ENCODE data around the gene GP1BA. TPM values are rescaled to one million over a fixed set of nuclear protein-coding genes. Genes with fewer than 3 reads are reported as not detected.
A peak's percentile ranks its signal among the peaks of the same experiment; 100 is the strongest.

GP1BA gene
- total RNA-seq, 4 donors from 2014 or later: not detected

DNA sequence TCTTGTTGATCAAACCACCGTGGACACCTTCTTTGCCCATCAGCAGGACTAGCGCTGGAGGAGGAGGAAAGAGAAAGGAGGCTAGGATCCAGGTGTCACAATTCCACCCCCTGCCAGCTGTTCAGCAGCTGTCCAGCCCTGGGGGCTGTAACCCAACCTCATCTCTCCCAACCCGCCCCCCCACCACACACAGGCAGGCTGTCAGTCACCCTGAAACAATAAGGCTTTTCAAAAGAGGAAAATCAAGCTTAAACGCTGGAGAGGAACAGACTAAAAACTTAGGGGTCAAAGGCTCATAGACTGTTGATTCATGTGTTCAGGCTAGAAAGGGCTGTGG lies 13.8 kb downstream of the GP1BA start:
- no peaks in the 10 kb centered on the region for H3K36me3 ChIP-seq
- no peaks in the 10 kb centered on the region for H3K9me3 ChIP-seq
- H3K27ac ChIP-seq: peak overlapping the region; percentile 93 to 98
- no peaks in the 10 kb centered on the region for H3K27me3 ChIP-seq
- peak overlapping the region in 1 of 2 donors; percentile 82 for H3K4me3 ChIP-seq
- TF ChIP-seq, protein P1, sequence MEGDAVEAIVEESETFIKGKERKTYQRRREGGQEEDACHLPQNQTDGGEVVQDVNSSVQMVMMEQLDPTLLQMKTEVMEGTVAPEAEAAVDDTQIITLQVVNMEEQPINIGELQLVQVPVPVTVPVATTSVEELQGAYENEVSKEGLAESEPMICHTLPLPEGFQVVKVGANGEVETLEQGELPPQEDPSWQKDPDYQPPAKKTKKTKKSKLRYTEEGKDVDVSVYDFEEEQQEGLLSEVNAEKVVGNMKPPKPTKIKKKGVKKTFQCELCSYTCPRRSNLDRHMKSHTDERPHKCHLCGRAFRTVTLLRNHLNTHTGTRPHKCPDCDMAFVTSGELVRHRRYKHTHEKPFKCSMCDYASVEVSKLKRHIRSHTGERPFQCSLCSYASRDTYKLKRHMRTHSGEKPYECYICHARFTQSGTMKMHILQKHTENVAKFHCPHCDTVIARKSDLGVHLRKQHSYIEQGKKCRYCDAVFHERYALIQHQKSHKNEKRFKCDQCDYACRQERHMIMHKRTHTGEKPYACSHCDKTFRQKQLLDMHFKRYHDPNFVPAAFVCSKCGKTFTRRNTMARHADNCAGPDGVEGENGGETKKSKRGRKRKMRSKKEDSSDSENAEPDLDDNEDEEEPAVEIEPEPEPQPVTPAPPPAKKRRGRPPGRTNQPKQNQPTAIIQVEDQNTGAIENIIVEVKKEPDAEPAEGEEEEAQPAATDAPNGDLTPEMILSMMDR (IDR thresholded peaks at IDR 0.05): no peak
- TF ChIP-seq POLR2A (IDR thresholded peaks at IDR 0.05): no peak
- DNase-seq: no peak
- peaks cover 12 to 21% of the 10 kb centered on the region in 2 donors for H3K4me1 ChIP-seq
- intact Hi-C loops (cut with DNase I; ENCODE audit: low total_unique reads): no loop called here

DNA sequence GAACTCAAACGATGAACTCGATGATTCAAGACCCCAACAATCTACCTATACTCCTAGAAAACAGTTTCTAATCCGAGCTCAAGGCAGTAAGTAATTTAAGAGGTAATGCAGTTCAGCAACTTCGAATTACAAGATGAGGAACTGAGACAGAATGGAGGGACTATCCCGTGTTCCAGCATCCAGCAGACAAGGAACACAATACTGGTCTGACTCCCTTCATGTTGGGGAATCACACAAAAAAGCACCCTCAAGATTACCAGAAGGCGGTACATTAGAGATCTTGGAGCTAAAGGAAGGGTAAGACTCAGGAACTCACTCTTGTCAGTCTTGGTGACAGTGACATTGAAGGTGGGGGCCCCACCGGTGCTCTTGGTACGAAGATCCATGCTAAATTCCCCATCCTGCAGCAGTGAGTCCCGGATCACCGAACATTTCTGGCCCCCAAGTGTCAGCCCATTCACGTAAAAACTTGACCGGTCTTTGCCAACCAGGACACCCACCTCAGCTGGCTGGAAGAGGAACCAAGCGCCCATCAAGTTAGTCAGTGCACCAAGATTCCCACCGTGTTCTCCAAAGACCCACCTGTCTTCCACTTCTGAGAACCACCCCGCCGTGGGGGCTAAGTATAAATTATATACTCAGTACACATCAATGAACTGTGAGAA lies 14.4 kb downstream of the GP1BA start:
- Histone ChIP-seq H3K4me3 (peak overlapping the region; percentile 82 to 97), H3K27me3 (no peaks in the 10 kb centered on the region), H3K9me3 (no peaks in the 10 kb centered on the region), H3K36me3 (no peaks in the 10 kb centered on the region), H3K4me1 (peaks cover 12 to 17% of the 10 kb centered on the region in 2 donors), H3K27ac (peak overlapping the region; percentile 93 to 98)
- intact Hi-C loops (cut with DNase I; ENCODE audit: low total_unique reads): no loop called here
- DNase-seq: peak in 1 of 2 donors; percentile 14
- no peak for TF ChIP-seq POLR2A (IDR thresholded peaks at IDR 0.05)
- TF ChIP-seq, protein P1 (IDR thresholded peaks at IDR 0.05): no peak

DNA sequence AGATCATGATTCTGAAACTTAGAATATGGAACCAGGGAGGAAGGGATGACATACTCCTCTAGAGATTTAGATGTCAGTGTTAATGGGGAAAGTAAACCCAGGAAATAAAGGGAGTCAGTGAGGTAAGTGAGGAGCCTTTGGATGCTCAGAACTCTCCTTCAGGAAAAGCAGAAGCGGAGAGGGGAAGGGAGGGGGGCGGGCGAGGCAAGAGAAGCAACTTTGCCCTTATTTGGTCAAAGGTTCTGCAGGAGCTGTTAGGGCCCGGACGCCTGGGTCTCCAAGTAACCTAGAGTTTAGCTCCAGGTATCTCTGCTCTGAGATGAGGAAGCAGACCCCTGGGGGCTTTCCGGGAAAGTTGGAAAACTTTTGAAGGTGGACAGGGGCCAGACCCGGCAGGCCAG lies 14.9 kb downstream of the GP1BA start:
- TF ChIP-seq, protein P1 (IDR thresholded peaks at IDR 0.05): no peak
- TF ChIP-seq POLR2A (IDR thresholded peaks at IDR 0.05): no peak
- Histone ChIP-seq H3K4me1 (peaks cover 12 to 17% of the 10 kb centered on the region in 2 donors), H3K36me3 (no peaks in the 10 kb centered on the region), H3K27ac (peak overlapping the region; percentile 93 to 98), H3K4me3 (peak overlapping the region; percentile 82 to 97), H3K27me3 (no peaks in the 10 kb centered on the region), H3K9me3 (no peaks in the 10 kb centered on the region)
- peak in 1 of 2 donors; percentile 46 for DNase-seq
- intact Hi-C loops (cut with DNase I; ENCODE audit: low total_unique reads): no loop called here

DNA sequence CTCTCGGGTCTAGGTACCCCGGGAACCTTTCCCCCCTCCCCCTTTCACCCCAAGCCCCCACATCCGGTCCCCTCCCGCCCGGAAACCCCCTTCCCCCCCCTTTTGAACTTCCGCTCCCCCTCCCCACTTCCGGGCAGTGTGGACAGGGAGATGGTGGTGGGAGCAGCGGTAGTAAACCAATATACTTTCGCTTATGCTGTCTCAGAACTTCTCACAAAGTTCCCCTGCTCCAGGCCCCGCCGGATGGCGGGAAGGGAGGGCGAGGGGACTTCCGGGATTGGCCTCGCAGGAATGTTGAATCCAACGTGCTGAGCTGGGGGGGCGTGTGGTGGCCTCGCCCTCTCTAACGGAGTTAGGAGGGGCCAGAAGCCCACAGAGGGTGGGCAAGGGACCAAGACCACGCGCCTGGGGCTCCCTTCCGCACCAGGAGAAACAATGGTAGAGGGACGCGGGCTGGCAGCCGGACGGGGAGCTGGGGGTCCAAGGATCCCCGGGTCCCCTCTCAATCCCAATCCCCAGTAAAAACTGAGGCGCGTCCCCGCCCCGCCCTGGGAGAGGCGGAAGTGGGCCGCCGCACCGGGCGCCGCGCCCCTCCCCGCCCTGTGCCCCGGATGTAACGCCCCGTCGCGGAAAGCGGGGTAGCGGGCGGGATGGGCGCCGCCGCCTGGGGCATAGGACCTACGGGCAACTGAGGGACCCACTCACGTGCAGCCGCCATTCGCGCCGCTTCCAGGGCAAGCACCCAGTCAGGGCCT lies 15.5 kb downstream of the GP1BA start:
- DNase-seq: peak; percentile 57 to 71
- Histone ChIP-seq H3K4me3 (peak overlapping the region; percentile 82 to 97), H3K27ac (peak overlapping the region; percentile 93 to 98), H3K27me3 (no peaks in the 10 kb centered on the region), H3K4me1 (peaks cover 12 to 17% of the 10 kb centered on the region in 2 donors), H3K36me3 (no peaks in the 10 kb centered on the region), H3K9me3 (no peaks in the 10 kb centered on the region)
- intact Hi-C loops (cut with DNase I; ENCODE audit: low total_unique reads): no loop called here
- TF ChIP-seq, protein P1 (IDR thresholded peaks at IDR 0.05): no peak
- peak in 1 of 2 donors; percentile 5 for TF ChIP-seq POLR2A (IDR thresholded peaks at IDR 0.05)
